ENCODE measurements around the gene TRIM66. TPM values are rescaled to one million over a fixed set of nuclear protein-coding genes. Genes with fewer than 3 reads are reported as not detected.

Gene TRIM66
- total RNA-seq, 1 donor from 2014 or later: 7.3 TPM

- FAIRE-seq (peak; percentile 73), DNase-seq (ENCODE audit: low read depth) (peak; percentile 92)
- H3K27ac ChIP-seq (ENCODE audit: low read depth, low read length): peak overlapping the region; percentile 90
- peaks cover 30% of the 10 kb centered on the region for H3K36me3 Mint-ChIP-seq (ENCODE audit: low read depth, unreplicated experiment)
- peaks cover 67% of the 10 kb centered on the region for H3K4me1 ChIP-seq (ENCODE audit: insufficient read depth, low read length)
- H2AFZ ChIP-seq (ENCODE audit: low read depth, low read length): no peak overlapping the region
- no peaks in the 10 kb centered on the region for H3K27me3 ChIP-seq (ENCODE audit: insufficient read depth, low read length)
- no peaks in the 10 kb centered on the region for H4K20me1 ChIP-seq (ENCODE audit: insufficient read depth, low read length)
- H3K4me1 Mint-ChIP-seq (ENCODE audit: low read depth, unreplicated experiment): peaks cover 69% of the 10 kb centered on the region
- peak overlapping the region; percentile 82 for H3K4me2 ChIP-seq (ENCODE audit: low read length)
- no peaks in the 10 kb centered on the region for H3K9me3 ChIP-seq (ENCODE audit: insufficient read depth, low read depth, low read length)
- H3K27me3 Mint-ChIP-seq (ENCODE audit: low read depth, unreplicated experiment): no peaks in the 10 kb centered on the region
- TF ChIP-seq CTCF (IDR thresholded peaks at IDR 0.05; ENCODE audit: insufficient read depth, low read depth, low read length) (no peak), EZH2 (IDR thresholded peaks at IDR 0.05; ENCODE audit: insufficient read depth, low read length) (no peak)
- peaks cover 4% of the 10 kb centered on the region for H3K36me3 ChIP-seq (ENCODE audit: insufficient read depth, low read length)
- H3K9ac ChIP-seq (ENCODE audit: low read length): peak overlapping the region; percentile 62
- H3K4me3 ChIP-seq (ENCODE audit: insufficient read depth, low read depth, low read length): peak overlapping the region; percentile 26
- H3K79me2 ChIP-seq (ENCODE audit: insufficient read depth, low read length): peaks cover 12% of the 10 kb centered on the region
- peak overlapping the region; percentile 97 for H3K27ac Mint-ChIP-seq (ENCODE audit: unreplicated experiment)
- peak overlapping the region; percentile 67 for H3K4me3 Mint-ChIP-seq (ENCODE audit: unreplicated experiment)
- H3K9me3 Mint-ChIP-seq (ENCODE audit: unreplicated experiment): no peaks in the 10 kb centered on the region
Measured at GRCh38 chr11:8717876-8718753, 35.6 kb upstream of the TRIM66 start.

GRCh38 chr11:8717544-8717875 lies 35.0 kb upstream of the TRIM66 start:
- no peak for DNase-seq (ENCODE audit: low read depth)
- Mint-ChIP-seq H3K4me3 (ENCODE audit: unreplicated experiment) (peak overlapping the region; percentile 57), H3K9me3 (ENCODE audit: unreplicated experiment) (no peaks in the 10 kb centered on the region), H3K27me3 (ENCODE audit: low read depth, unreplicated experiment) (no peaks in the 10 kb centered on the region), H3K27ac (ENCODE audit: unreplicated experiment) (peak overlapping the region; percentile 97), H3K4me1 (ENCODE audit: low read depth, unreplicated experiment) (peaks cover 67% of the 10 kb centered on the region), H3K36me3 (ENCODE audit: low read depth, unreplicated experiment) (peaks cover 30% of the 10 kb centered on the region)
- Histone ChIP-seq H3K9ac (ENCODE audit: low read length) (peak overlapping the region; percentile 28), H3K79me2 (ENCODE audit: insufficient read depth, low read length) (peaks cover 12% of the 10 kb centered on the region), H3K27ac (ENCODE audit: low read depth, low read length) (peak overlapping the region; percentile 80), H3K4me3 (ENCODE audit: insufficient read depth, low read depth, low read length) (peak overlapping the region; percentile 26), H3K4me1 (ENCODE audit: insufficient read depth, low read length) (peaks cover 65% of the 10 kb centered on the region), H4K20me1 (ENCODE audit: insufficient read depth, low read length) (no peaks in the 10 kb centered on the region), H3K4me2 (ENCODE audit: low read length) (peak overlapping the region; percentile 73), H2AFZ (ENCODE audit: low read depth, low read length) (no peak overlapping the region), H3K27me3 (ENCODE audit: insufficient read depth, low read length) (no peaks in the 10 kb centered on the region), H3K9me3 (ENCODE audit: insufficient read depth, low read depth, low read length) (no peaks in the 10 kb centered on the region), H3K36me3 (ENCODE audit: insufficient read depth, low read length) (peaks cover 4% of the 10 kb centered on the region)
- TF ChIP-seq CTCF (IDR thresholded peaks at IDR 0.05; ENCODE audit: insufficient read depth, low read depth, low read length): no peak
- TF ChIP-seq EZH2 (IDR thresholded peaks at IDR 0.05; ENCODE audit: insufficient read depth, low read length): no peak
- FAIRE-seq: no peak

GRCh38 chr11:8715501-8715900 lies 33.0 kb upstream of the TRIM66 start:
- no peak overlapping the region for H3K4me3 ChIP-seq (ENCODE audit: insufficient read depth, low read depth, low read length)
- Mint-ChIP-seq H3K9me3 (ENCODE audit: unreplicated experiment) (no peaks in the 10 kb centered on the region), H3K4me1 (ENCODE audit: low read depth, unreplicated experiment) (peaks cover 49% of the 10 kb centered on the region), H3K27me3 (ENCODE audit: low read depth, unreplicated experiment) (no peaks in the 10 kb centered on the region), H3K36me3 (ENCODE audit: low read depth, unreplicated experiment) (peaks cover 43% of the 10 kb centered on the region), H3K27ac (ENCODE audit: unreplicated experiment) (no peak overlapping the region), H3K4me3 (ENCODE audit: unreplicated experiment) (no peak overlapping the region)
- H3K9me3 ChIP-seq (ENCODE audit: insufficient read depth, low read depth, low read length): no peaks in the 10 kb centered on the region
- peaks cover 8% of the 10 kb centered on the region for H3K79me2 ChIP-seq (ENCODE audit: insufficient read depth, low read length)
- peaks cover 45% of the 10 kb centered on the region for H3K4me1 ChIP-seq (ENCODE audit: insufficient read depth, low read length)
- TF ChIP-seq CTCF (IDR thresholded peaks at IDR 0.05; ENCODE audit: insufficient read depth, low read depth, low read length) (no peak), EZH2 (IDR thresholded peaks at IDR 0.05; ENCODE audit: insufficient read depth, low read length) (no peak)
- no peak overlapping the region for H3K4me2 ChIP-seq (ENCODE audit: low read length)
- H3K27ac ChIP-seq (ENCODE audit: low read depth, low read length): no peak overlapping the region
- H3K9ac ChIP-seq (ENCODE audit: low read length): no peak overlapping the region
- H4K20me1 ChIP-seq (ENCODE audit: insufficient read depth, low read length): no peaks in the 10 kb centered on the region
- H3K27me3 ChIP-seq (ENCODE audit: insufficient read depth, low read length): no peaks in the 10 kb centered on the region
- peaks cover 9% of the 10 kb centered on the region for H3K36me3 ChIP-seq (ENCODE audit: insufficient read depth, low read length)
- H2AFZ ChIP-seq (ENCODE audit: low read depth, low read length): no peak overlapping the region
- DNase-seq (ENCODE audit: low read depth): no peak
- no peak for FAIRE-seq

All from astrocyte (in vitro differentiated cells and primary cell).